Caco-2 (cell line): Measurements from ENCODE around the gene GBP2. TPM values are rescaled to one million over a fixed set of nuclear protein-coding genes. Genes with fewer than 3 reads are reported as not detected.

Experiments used
- BruUV-seq: library from RNA; stranded (reverse); fragments of 400-500 nt; replicated peaks from 2 replicates; lab custom pipeline; 2021; lab: Mats Ljungman, UMichigan
- CTCF ChIA-PET: fragments of 300-600 bp; sonication (Branson Sonifier 250); formaldehyde crosslinking; loops from one replicate; lab custom pipeline; 2022; ENCODE audit warnings: antibody characterized with exemption; lab: Charles Lee
- POLR2A ChIA-PET: fragments of 300-600 bp; sonication (Branson Sonifier 250); formaldehyde crosslinking; loops from one replicate; lab custom pipeline; 2022; ENCODE audit warnings: antibody characterized with exemption; lab: Charles Lee
- DNase-seq, 2 experiments: peaks; one replicate each; pipeline versions ENCODE4 v3.0.0 to v3.0.0-alpha.2; 2020 to 2022
- H3K27me3 ChIP-seq: replicated peaks from 2 replicates; pipeline ENCODE4 v1.6.0; 2011; ENCODE audit warnings: low read length; ENCODE audit not compliant: control insufficient read depth, insufficient read depth
- H3K36me3 ChIP-seq: 2 replicates; pipeline ENCODE4 v1.5.1; 2011; ENCODE audit warnings: low read length; ENCODE audit not compliant: control insufficient read depth, insufficient read depth
- H3K4me1 ChIP-seq: fragments of 250-450 bp; sonication (Bioruptor Pico); 2 replicates; pipeline ENCODE4 v1.5.1; 2020; ENCODE audit warnings: mild to moderate bottlenecking
- H3K4me3 ChIP-seq: 2 replicates; pipeline ENCODE4 v1.5.1; 2011; ENCODE audit warnings: low read depth, mild to moderate bottlenecking, control low read depth, low read length
- H3K9me3 ChIP-seq: fragments of 250-450 bp; sonication (Bioruptor Pico); 2 replicates; pipeline ENCODE4 v1.5.1; 2020; ENCODE audit warnings: mild to moderate bottlenecking, moderate library complexity
- H3K27ac Mint-ChIP-seq: one replicate; pipeline ENCODE4 v1.8.0; 2022; ENCODE audit warnings: mixed read lengths; ENCODE audit not compliant: unreplicated experiment
- H3K27me3 Mint-ChIP-seq: one replicate; pipeline ENCODE4 v1.8.0; 2022; ENCODE audit warnings: mixed read lengths; ENCODE audit not compliant: insufficient read depth, unreplicated experiment
- H3K36me3 Mint-ChIP-seq: one replicate; pipeline ENCODE4 v1.8.0; 2022; ENCODE audit warnings: mild to moderate bottlenecking, mixed read lengths; ENCODE audit not compliant: insufficient read depth, unreplicated experiment
- H3K4me1 Mint-ChIP-seq: one replicate; pipeline ENCODE4 v1.8.0; 2022; ENCODE audit warnings: low read depth, mixed read lengths; ENCODE audit not compliant: unreplicated experiment
- H3K4me3 Mint-ChIP-seq: one replicate; pipeline ENCODE4 v1.8.0; 2022; ENCODE audit warnings: mild to moderate bottlenecking, moderate library complexity, mixed read lengths; ENCODE audit not compliant: unreplicated experiment
- H3K9me3 Mint-ChIP-seq: one replicate; pipeline ENCODE4 v1.8.0; 2022; ENCODE audit warnings: mixed read lengths; ENCODE audit not compliant: unreplicated experiment
- intact Hi-C: fragments of 100-400 bp; cut with micrococcal nuclease; formaldehyde crosslinking; loops from one replicate; pipeline ENCODE4 v1.10.0; 2022; ENCODE audit not compliant: unreplicated experiment
- total RNA-seq: library from RNA; stranded (reverse); gene quantifications from 2 replicates; pipeline ENCODE4 v1.2.3, GENCODE V29; 2022
- TF ChIP-seq, protein P1 (sequence below), 2 experiments: fragments of 200-600 bp in 1 of 2; IDR thresholded peaks; 1 replicate in 1 of 2; 2 replicates in 1 of 2; pipeline versions ENCODE4 v1.5.1 to v1.8.0; 2011 to 2022; ENCODE audit warnings: antibody characterized with exemption in 1 of 2, control low read depth in 1 of 2, inconsistent platforms in 1 of 2, low read depth in 1 of 2, low read length in 1 of 2, mild to moderate bottlenecking in 1 of 2, moderate library complexity in 1 of 2; ENCODE audit not compliant: insufficient read depth in 1 of 2, severe bottlenecking in 1 of 2, unreplicated experiment in 1 of 2

GBP2 gene
- total RNA-seq, 1 experiment from 2014 or later: 0.23 TPM

DNA sequence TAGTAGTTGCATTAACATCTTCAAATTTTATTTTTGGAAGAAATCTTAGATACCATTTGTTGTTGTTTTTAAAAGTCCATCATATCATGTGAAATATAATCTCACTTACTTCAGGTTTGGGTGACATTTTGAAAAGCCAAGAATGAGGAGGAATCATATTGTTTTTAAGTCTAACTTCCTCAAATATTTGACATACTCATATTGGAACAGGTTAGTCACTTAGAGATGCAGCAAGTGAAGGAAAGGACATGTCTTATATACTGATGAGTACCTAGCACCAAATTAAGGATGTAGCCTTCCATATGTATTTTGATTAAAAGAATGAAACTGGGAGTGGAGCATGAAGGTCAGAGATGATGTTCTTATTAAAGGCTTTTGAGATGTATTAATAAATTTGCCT is 23.9 kb downstream of the GBP2 start:
- H3K4me3 ChIP-seq: no peak overlapping the region
- no peaks in the 10 kb centered on the region for H3K4me1 ChIP-seq
- DNase-seq: no peak
- BruUV-seq: no TSS peak
- CTCF ChIA-PET: no interaction called here
- TF ChIP-seq, protein P1, sequence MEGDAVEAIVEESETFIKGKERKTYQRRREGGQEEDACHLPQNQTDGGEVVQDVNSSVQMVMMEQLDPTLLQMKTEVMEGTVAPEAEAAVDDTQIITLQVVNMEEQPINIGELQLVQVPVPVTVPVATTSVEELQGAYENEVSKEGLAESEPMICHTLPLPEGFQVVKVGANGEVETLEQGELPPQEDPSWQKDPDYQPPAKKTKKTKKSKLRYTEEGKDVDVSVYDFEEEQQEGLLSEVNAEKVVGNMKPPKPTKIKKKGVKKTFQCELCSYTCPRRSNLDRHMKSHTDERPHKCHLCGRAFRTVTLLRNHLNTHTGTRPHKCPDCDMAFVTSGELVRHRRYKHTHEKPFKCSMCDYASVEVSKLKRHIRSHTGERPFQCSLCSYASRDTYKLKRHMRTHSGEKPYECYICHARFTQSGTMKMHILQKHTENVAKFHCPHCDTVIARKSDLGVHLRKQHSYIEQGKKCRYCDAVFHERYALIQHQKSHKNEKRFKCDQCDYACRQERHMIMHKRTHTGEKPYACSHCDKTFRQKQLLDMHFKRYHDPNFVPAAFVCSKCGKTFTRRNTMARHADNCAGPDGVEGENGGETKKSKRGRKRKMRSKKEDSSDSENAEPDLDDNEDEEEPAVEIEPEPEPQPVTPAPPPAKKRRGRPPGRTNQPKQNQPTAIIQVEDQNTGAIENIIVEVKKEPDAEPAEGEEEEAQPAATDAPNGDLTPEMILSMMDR (IDR thresholded peaks at IDR 0.05; ENCODE audit: insufficient read depth in 1 of 2, low read depth in 1 of 2, low read length in 1 of 2, severe bottlenecking in 1 of 2, unreplicated experiment in 1 of 2): no peak
- Mint-ChIP-seq H3K27me3 (no peaks in the 10 kb centered on the region), H3K4me3 (no peak overlapping the region), H3K9me3 (no peaks in the 10 kb centered on the region), H3K36me3 (no peaks in the 10 kb centered on the region), H3K4me1 (no peaks in the 10 kb centered on the region), H3K27ac (no peak overlapping the region)
- H3K36me3 ChIP-seq: no peaks in the 10 kb centered on the region
- no peaks in the 10 kb centered on the region for H3K27me3 ChIP-seq
- POLR2A ChIA-PET: no interaction called here
- intact Hi-C loops: no loop called here
- no peaks in the 10 kb centered on the region for H3K9me3 ChIP-seq

DNA sequence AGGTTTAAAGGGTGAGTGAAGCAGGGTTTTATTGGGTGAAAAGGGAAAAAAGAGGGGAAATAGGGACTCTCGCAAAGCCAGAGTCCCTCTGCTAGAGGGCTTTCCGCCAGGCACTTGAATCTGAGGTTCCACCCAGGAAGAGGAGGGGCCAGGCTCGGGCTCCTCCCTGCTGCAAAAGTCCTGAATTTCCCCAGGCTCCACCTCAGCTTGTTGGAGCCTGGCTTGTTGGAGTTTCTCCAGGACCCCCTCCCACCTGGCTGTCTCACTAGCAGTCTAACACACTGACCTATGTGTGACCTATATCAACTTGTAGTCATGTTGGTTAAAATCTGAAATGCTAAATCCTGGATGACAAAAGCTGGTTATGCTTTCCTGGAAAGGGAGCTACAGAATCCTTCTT is 25.5 kb downstream of the GBP2 start:
- H3K9me3 Mint-ChIP-seq: no peaks in the 10 kb centered on the region
- no TSS peak for BruUV-seq
- H3K4me1 Mint-ChIP-seq: no peaks in the 10 kb centered on the region
- POLR2A ChIA-PET: no interaction called here
- no peak overlapping the region for H3K27ac Mint-ChIP-seq
- no peaks in the 10 kb centered on the region for H3K36me3 ChIP-seq
- no peaks in the 10 kb centered on the region for H3K9me3 ChIP-seq
- CTCF ChIA-PET: no interaction called here
- no peak for DNase-seq
- no peaks in the 10 kb centered on the region for H3K4me1 ChIP-seq
- H3K36me3 Mint-ChIP-seq: no peaks in the 10 kb centered on the region
- no peaks in the 10 kb centered on the region for H3K27me3 Mint-ChIP-seq
- no peak overlapping the region for H3K4me3 Mint-ChIP-seq
- TF ChIP-seq, protein P1 (IDR thresholded peaks at IDR 0.05; ENCODE audit: insufficient read depth in 1 of 2, low read depth in 1 of 2, low read length in 1 of 2, severe bottlenecking in 1 of 2, unreplicated experiment in 1 of 2): no peak
- intact Hi-C loops: no loop called here
- H3K4me3 ChIP-seq: no peak overlapping the region
- H3K27me3 ChIP-seq: no peaks in the 10 kb centered on the region

DNA sequence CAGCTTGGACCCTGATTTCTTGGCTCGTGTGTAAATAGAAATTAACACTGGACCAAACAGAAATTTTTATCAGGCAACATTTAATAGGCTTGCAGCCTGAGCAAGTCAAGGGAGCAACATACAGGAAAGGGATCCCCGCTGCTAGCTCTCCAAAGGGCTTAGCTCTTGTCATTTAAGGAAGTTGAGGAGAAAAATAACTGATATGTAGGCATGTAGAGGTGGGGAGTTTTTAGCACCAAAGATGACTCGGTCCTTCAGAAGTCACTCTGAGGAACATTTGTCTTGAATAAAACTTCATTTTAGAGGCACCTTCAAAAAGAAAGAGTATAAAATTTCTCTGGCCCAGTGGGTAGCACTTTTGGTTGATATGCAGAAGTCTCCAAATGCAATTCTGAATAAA is 27.1 kb downstream of the GBP2 start:
- Mint-ChIP-seq H3K27me3 (no peaks in the 10 kb centered on the region), H3K27ac (no peak overlapping the region), H3K9me3 (no peaks in the 10 kb centered on the region), H3K4me3 (no peak overlapping the region), H3K36me3 (no peaks in the 10 kb centered on the region), H3K4me1 (no peaks in the 10 kb centered on the region)
- no TSS peak for BruUV-seq
- Histone ChIP-seq H3K4me3 (no peak overlapping the region), H3K4me1 (no peaks in the 10 kb centered on the region), H3K27me3 (no peaks in the 10 kb centered on the region), H3K36me3 (no peaks in the 10 kb centered on the region), H3K9me3 (no peaks in the 10 kb centered on the region)
- intact Hi-C loops: no loop called here
- TF ChIP-seq, protein P1 (IDR thresholded peaks at IDR 0.05; ENCODE audit: insufficient read depth in 1 of 2, low read depth in 1 of 2, low read length in 1 of 2, severe bottlenecking in 1 of 2, unreplicated experiment in 1 of 2): no peak
- no peak for DNase-seq
- POLR2A ChIA-PET: no interaction called here
- CTCF ChIA-PET: no interaction called here
